IPS DF 6.9 (cell line): Measurements from ENCODE around the gene TNNC1.

ENCODE experiments used
- DNase-seq: peaks from one replicate; pipeline ENCODE4 v3.0.0-alpha.2; 2013; ENCODE audit warnings: low read depth, low spot score
- H3K27ac ChIP-seq: one replicate; pipeline ENCODE4 v1.5.1; 2013; ENCODE audit warnings: low read length, control low read depth
- H3K27me3 ChIP-seq: 2 replicates; pipeline ENCODE4 v1.6.1; 2013; ENCODE audit warnings: mild to moderate bottlenecking, low read length; ENCODE audit not compliant: control insufficient read depth, insufficient read depth
- H3K36me3 ChIP-seq: 2 replicates; pipeline ENCODE4 v1.6.1; 2013; ENCODE audit warnings: low read length; ENCODE audit not compliant: control insufficient read depth, insufficient read depth
- H3K4me1 ChIP-seq: 2 replicates; pipeline ENCODE4 v1.6.1; 2013; ENCODE audit warnings: low read length; ENCODE audit not compliant: control insufficient read depth, insufficient read depth
- H3K4me3 ChIP-seq: 2 replicates; pipeline ENCODE4 v1.5.1; 2013; ENCODE audit warnings: mild to moderate bottlenecking, low read length
- H3K9me3 ChIP-seq: 2 replicates; pipeline ENCODE4 v1.6.1; 2013; ENCODE audit warnings: low read length, inconsistent platforms; ENCODE audit not compliant: control insufficient read depth, insufficient read depth
- WGBS: extraction: QIAGEN DNeasy Blood & Tissue Kit; methylation state at CpG from one replicate; pipeline ENCODE4 v1.1.7; 2013; ENCODE audit warnings: mixed read lengths, missing lambda C conversion rate; ENCODE audit not compliant: insufficient read length, insufficient coverage; 5-methylcytosine and 5-hydroxymethylcytosine counted together

TNNC1 gene

GRCh38 chr3:52492059-52492458 is 38.2 kb upstream of the TNNC1 start:
- Histone ChIP-seq H3K4me1 (peaks cover 2% of the 10 kb centered on the region), H3K4me3 (no peak overlapping the region), H3K36me3 (peaks cover 49% of the 10 kb centered on the region), H3K9me3 (no peaks in the 10 kb centered on the region), H3K27ac (no peak overlapping the region), H3K27me3 (no peaks in the 10 kb centered on the region)
- WGBS = no CpG with 5 or more reads among the region's 21 CpGs
- no peak for DNase-seq

- WGBS = no CpG with 5 or more reads among the region's 23 CpGs
- no peak for DNase-seq
These were observed 37.2 kb upstream of the TNNC1 start for GRCh38 chr3:52490939-52491526.

DNA sequence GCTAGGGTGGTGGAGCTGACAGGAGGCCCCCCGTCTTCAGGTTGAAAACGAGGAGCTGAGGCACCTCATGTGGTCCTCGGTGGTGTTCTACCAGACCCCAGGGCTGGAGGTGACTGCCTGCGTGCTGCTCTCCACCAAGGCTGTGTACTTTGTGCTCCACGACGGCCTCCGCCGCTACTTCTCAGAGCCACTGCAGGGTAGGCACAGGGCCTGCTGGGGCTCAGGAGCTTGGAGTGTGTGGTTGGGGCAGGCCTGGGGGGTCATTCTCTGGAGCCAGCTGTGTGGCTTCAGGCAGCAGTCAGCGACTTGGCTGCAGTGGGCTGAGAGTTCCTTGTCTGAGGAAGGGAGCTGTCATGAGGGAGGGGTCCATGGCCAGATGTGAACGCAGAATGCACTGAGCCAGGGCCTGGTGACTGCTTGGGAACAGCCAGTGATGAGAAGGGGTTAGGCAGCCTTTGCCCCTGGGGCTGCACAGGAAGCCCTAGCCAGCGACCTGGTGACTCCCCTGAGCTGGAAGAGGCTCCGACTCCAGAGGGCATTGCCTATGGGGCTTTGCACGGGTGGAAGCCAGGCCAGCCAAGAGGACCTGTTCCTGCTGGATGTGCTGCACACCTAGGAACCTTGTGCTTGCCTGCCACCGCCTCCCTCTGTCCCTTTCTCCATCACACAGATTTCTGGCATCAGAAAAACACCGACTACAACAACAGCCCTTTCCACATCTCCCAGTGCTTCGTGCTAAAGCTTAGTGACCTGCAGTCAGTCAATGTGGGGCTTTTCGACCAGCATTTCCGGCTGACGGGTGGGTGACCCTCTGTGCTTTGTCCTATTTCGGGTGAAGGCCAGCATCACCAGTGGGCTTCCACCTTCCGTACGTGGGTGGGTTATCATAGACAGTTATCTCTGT is 36.4 kb upstream of the TNNC1 start:
- no peak overlapping the region for H3K27ac ChIP-seq
- peaks cover 49% of the 10 kb centered on the region for H3K36me3 ChIP-seq
- no peaks in the 10 kb centered on the region for H3K9me3 ChIP-seq
- no CpG with 5 or more reads among the region's 22 CpGs for WGBS
- no peaks in the 10 kb centered on the region for H3K27me3 ChIP-seq
- H3K4me1 ChIP-seq = peaks cover 1% of the 10 kb centered on the region
- no peak for DNase-seq
- H3K4me3 ChIP-seq = no peak overlapping the region

More at GRCh38 chr3:52490939-52491526, 37.2 kb upstream of the TNNC1 start:
- no peak overlapping the region for H3K4me3 ChIP-seq
- H3K27me3 ChIP-seq = no peaks in the 10 kb centered on the region
- no peaks in the 10 kb centered on the region for H3K9me3 ChIP-seq
- H3K4me1 ChIP-seq = peaks cover 2% of the 10 kb centered on the region
- H3K27ac ChIP-seq = no peak overlapping the region
- H3K36me3 ChIP-seq = peaks cover 49% of the 10 kb centered on the region

- H3K9me3 ChIP-seq = no peaks in the 10 kb centered on the region
- H3K4me3 ChIP-seq = no peak overlapping the region
- H3K4me1 ChIP-seq = no peaks in the 10 kb centered on the region; the same call in 1 of the 2 replicates
- H3K27me3 ChIP-seq = no peaks in the 10 kb centered on the region
- no peak for DNase-seq
- H3K27ac ChIP-seq = no peak overlapping the region
- no CpG with 5 or more reads among the region's 18 CpGs for WGBS
- H3K36me3 ChIP-seq = peaks cover 49% of the 10 kb centered on the region
These were observed 35.6 kb upstream of the TNNC1 start for GRCh38 chr3:52489453-52489852.

DNA sequence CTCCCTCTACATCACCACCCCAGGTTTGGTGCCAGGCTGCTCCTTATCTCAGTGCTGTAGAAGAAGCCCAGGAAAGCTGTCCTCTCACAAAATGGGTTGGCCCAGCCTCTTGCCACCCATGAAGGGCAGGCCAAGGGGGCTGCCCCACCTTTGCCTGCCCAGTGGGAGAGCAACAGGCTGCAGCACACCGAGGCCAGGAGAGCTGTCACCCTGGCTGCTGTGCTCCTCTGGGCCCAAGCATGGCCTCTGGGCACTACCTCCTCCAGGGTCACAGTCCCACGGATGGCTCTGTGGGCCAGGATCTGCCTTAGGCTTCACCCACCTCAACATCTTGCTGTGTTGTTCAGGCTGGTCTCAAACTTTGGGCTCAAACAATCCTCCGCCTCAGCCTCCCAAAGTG is 34.9 kb upstream of the TNNC1 start:
- no peak for DNase-seq
- H3K4me3 ChIP-seq = no peak overlapping the region
- WGBS = no CpG with 5 or more reads among the region's 3 CpGs
- H3K36me3 ChIP-seq = peaks cover 49% of the 10 kb centered on the region
- H3K4me1 ChIP-seq = no peaks in the 10 kb centered on the region; the same call in 1 of the 2 replicates
- H3K27ac ChIP-seq = no peak overlapping the region
- H3K27me3 ChIP-seq = no peaks in the 10 kb centered on the region
- no peaks in the 10 kb centered on the region for H3K9me3 ChIP-seq

GRCh38 chr3:52487788-52488691 is 34.2 kb upstream of the TNNC1 start:
- Histone ChIP-seq H3K4me3 (no peak overlapping the region), H3K9me3 (no peaks in the 10 kb centered on the region), H3K36me3 (peaks cover 50% of the 10 kb centered on the region), H3K27me3 (no peaks in the 10 kb centered on the region), H3K4me1 (no peaks in the 10 kb centered on the region; the same call in 1 of the 2 replicates), H3K27ac (no peak overlapping the region)
- DNase-seq = no peak
- WGBS = no CpG with 5 or more reads among the region's 59 CpGs

- H3K9me3 ChIP-seq = no peaks in the 10 kb centered on the region
- WGBS = no CpG with 5 or more reads among the region's 31 CpGs
- H3K27ac ChIP-seq = no peak overlapping the region
- H3K36me3 ChIP-seq = peaks cover 49% of the 10 kb centered on the region
- H3K27me3 ChIP-seq = no peaks in the 10 kb centered on the region
- DNase-seq = no peak
- H3K4me1 ChIP-seq = no peaks in the 10 kb centered on the region; the same call in 1 of the 2 replicates
- H3K4me3 ChIP-seq = no peak overlapping the region
These were observed 33.4 kb upstream of the TNNC1 start for GRCh38 chr3:52487050-52487787.

DNA sequence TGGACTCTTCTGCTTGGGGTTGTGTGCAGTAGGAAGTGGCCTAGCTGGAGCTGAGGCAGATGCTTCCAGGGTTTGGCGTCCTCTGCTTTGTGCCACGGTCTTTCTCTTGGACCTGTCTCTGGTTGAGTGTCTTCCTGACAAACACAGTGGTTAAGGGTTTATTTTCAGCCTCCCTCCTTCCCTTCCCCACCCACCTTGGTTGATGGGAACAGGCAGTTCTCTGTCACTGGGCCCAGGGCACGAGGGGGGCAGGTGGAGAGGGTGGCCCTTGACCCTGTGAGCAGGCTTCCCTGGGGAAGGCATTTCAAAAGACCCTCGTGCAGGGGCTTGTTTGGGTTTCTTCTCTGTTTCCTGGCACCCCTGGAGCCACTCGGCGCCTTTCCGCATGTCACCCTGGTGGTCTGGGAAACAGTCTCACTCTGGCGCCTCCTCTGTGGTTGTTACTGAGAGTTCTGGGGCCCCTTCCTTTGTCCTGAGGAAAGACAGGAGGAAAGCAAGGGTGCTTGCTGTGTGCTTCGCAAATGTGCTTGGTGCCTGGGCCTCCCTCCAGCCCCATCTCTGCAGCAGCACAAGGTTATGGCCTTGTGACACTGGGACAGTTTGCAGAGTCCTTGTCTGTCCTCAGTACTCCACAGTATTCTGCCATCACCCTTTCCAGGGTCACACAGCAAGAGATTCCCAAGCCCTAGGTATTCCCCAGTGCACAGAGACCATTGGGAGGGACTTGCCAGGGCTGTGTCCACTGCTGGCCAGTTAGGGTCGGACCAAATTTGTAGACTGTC is 31.0 kb upstream of the TNNC1 start:
- peaks cover 43% of the 10 kb centered on the region for H3K36me3 ChIP-seq

GRCh38 chr3:52483577-52484381 is 29.9 kb upstream of the TNNC1 start:
- no peaks in the 10 kb centered on the region; the same call in 1 of the 2 replicates for H3K4me1 ChIP-seq
- no peaks in the 10 kb centered on the region for H3K9me3 ChIP-seq
- H3K27ac ChIP-seq = no peak overlapping the region
- no peak for DNase-seq
- WGBS = no CpG with 5 or more reads among the region's 13 CpGs
- no peaks in the 10 kb centered on the region for H3K27me3 ChIP-seq
- peaks cover 43% of the 10 kb centered on the region for H3K36me3 ChIP-seq
- no peak overlapping the region for H3K4me3 ChIP-seq

More for the DNA sequence above, 31.0 kb upstream of the TNNC1 start:
- H3K27ac ChIP-seq = no peak overlapping the region
- no peaks in the 10 kb centered on the region for H3K27me3 ChIP-seq
- H3K9me3 ChIP-seq = no peaks in the 10 kb centered on the region
- WGBS = no CpG with 5 or more reads among the region's 10 CpGs
- no peak for DNase-seq
- no peaks in the 10 kb centered on the region; the same call in 1 of the 2 replicates for H3K4me1 ChIP-seq
- H3K4me3 ChIP-seq = no peak overlapping the region
